CD14-positive monocyte (primary cell): ENCODE results near the gene SPATA13. TPM values are rescaled to one million over a fixed set of nuclear protein-coding genes. Genes with fewer than 3 reads are reported as not detected.
"Not testable (repeated sequence)": the region's sequence is repeated elsewhere in the genome, so short reads cannot be mapped to it uniquely, and the experiment has no call there.

Source experiments
- DNase-seq, 3 donors: peaks; one replicate each; pipeline ENCODE4 v3.0.0-alpha.2; 2011 to 2022
- H2AFZ ChIP-seq: 2 replicates; pipeline ENCODE4 v1.6.0; 2012; ENCODE audit warnings: mild to moderate bottlenecking, low read depth, low read length, inconsistent platforms; ENCODE audit not compliant: insufficient read depth, poor library complexity, severe bottlenecking
- H3K27ac ChIP-seq, 2 donors: 1 replicate in 1 of 2; 2 replicates in 1 of 2; pipeline ENCODE4 v1.5.1; 2012 to 2013; ENCODE audit warnings: low read length in 2 of 2, control low read depth in 1 of 2, inconsistent platforms in 1 of 2, low read depth in 1 of 2, mild to moderate bottlenecking in 1 of 2
- H3K27me3 ChIP-seq, 2 donors: one replicate each; pipeline versions ENCODE4 v1.6.0 to v1.6.1; 2011 to 2013; ENCODE audit warnings: low read length in 2 of 2; ENCODE audit not compliant: control insufficient read depth in 2 of 2, insufficient read depth in 2 of 2
- H3K36me3 ChIP-seq, 2 donors: replicated peaks in 1 of 2; 1 replicate in 1 of 2; 2 replicates in 1 of 2; pipeline versions ENCODE4 v1.5.1 to v1.6.1; 2012 to 2013; ENCODE audit warnings: low read length in 2 of 2, control low read depth in 1 of 2, inconsistent platforms in 1 of 2, mild to moderate bottlenecking in 1 of 2; ENCODE audit not compliant: insufficient read depth in 2 of 2, control insufficient read depth in 1 of 2
- H3K4me1 ChIP-seq, 2 donors: 1 replicate in 1 of 2; 2 replicates in 1 of 2; pipeline versions ENCODE4 v1.5.1 to v1.6.1; 2012 to 2013; ENCODE audit warnings: low read length in 2 of 2, control low read depth in 1 of 2, inconsistent platforms in 1 of 2, mild to moderate bottlenecking in 1 of 2, moderate library complexity in 1 of 2; ENCODE audit not compliant: insufficient read depth in 2 of 2, control insufficient read depth in 1 of 2
- H3K4me2 ChIP-seq: replicated peaks from 2 replicates; pipeline ENCODE3; 2012; ENCODE audit warnings: low read length, moderate library complexity, mild to moderate bottlenecking; ENCODE audit not compliant: poor library complexity, severe bottlenecking; ENCODE audit errors: extremely low read depth
- H3K4me3 ChIP-seq, 3 experiments: fragments of 200-600 bp in 1 of 3; sonication (generic) in 1 of 3; replicated peaks in 1 of 3; 1 replicate in 2 of 3; 2 replicates in 1 of 3; pipeline ENCODE4 v1.5.1; 2011 to 2013; ENCODE audit warnings: low read length in 3 of 3, mild to moderate bottlenecking in 3 of 3, control low read depth in 2 of 3, low read depth in 2 of 3, inconsistent platforms in 1 of 3, moderate library complexity in 1 of 3
- H3K79me2 ChIP-seq: 2 replicates; pipeline ENCODE4 v1.6.0; 2012; ENCODE audit warnings: mild to moderate bottlenecking, control low read depth, inconsistent platforms, low read length, moderate library complexity; ENCODE audit not compliant: insufficient read depth
- H3K9ac ChIP-seq: 2 replicates; pipeline ENCODE4 v1.6.0; 2017; ENCODE audit warnings: low read length, mild to moderate bottlenecking; ENCODE audit not compliant: insufficient read depth, poor library complexity, severe bottlenecking
- H3K9me3 ChIP-seq, 2 donors: replicated peaks in 1 of 2; 1 replicate in 1 of 2; 2 replicates in 1 of 2; pipeline versions ENCODE4 v1.5.1 to v1.6.1; 2012 to 2013; ENCODE audit warnings: low read length in 2 of 2, control low read depth in 1 of 2; ENCODE audit not compliant: control insufficient read depth in 1 of 2, insufficient read depth in 1 of 2
- H4K20me1 ChIP-seq: 2 replicates; pipeline ENCODE4 v1.6.0; 2012; ENCODE audit warnings: mild to moderate bottlenecking, low read length, control low read depth, moderate library complexity; ENCODE audit not compliant: insufficient read depth
- H3K27ac Mint-ChIP-seq, 7 donors: one replicate each; pipeline ENCODE4 v1.8.0; 2020; ENCODE audit warnings: mild to moderate bottlenecking in 7 of 7, mixed read lengths in 7 of 7, moderate library complexity in 6 of 7, inconsistent platforms in 2 of 7
- H3K27me3 Mint-ChIP-seq, 3 donors: one replicate each; pipeline ENCODE4 v1.8.0; 2021 to 2022; ENCODE audit warnings: low read depth in 3 of 3, mild to moderate bottlenecking in 3 of 3, mixed read lengths in 3 of 3, moderate library complexity in 3 of 3, inconsistent platforms in 1 of 3
- H3K36me3 Mint-ChIP-seq, 2 donors: one replicate each; pipeline ENCODE4 v1.8.0; 2020; ENCODE audit warnings: mixed read lengths in 2 of 2, inconsistent platforms in 1 of 2, mild to moderate bottlenecking in 1 of 2
- H3K4me1 Mint-ChIP-seq: one replicate; pipeline ENCODE4 v1.8.0; 2020; ENCODE audit warnings: mild to moderate bottlenecking, mixed read lengths
- H3K4me3 Mint-ChIP-seq, 2 donors: one replicate each; pipeline ENCODE4 v1.8.0; 2020; ENCODE audit warnings: mild to moderate bottlenecking in 2 of 2, mixed read lengths in 2 of 2, moderate library complexity in 1 of 2
- H3K9me3 Mint-ChIP-seq, 7 donors: one replicate each; pipeline ENCODE4 v1.8.0; 2020 to 2022; ENCODE audit warnings: mixed read lengths in 7 of 7, mild to moderate bottlenecking in 6 of 7, moderate library complexity in 6 of 7, inconsistent platforms in 2 of 7
- CTCF ChIP-seq: fragments of 200-600 bp; IDR thresholded peaks from one replicate; pipeline ENCODE4 v1.8.0; 2022; ENCODE audit warnings: antibody characterized with exemption, mild to moderate bottlenecking
- WGBS: methylation state at CpG from one replicate; pipeline ENCODE4 v1.1.5; 2013; ENCODE audit warnings: missing lambda C conversion rate; ENCODE audit not compliant: insufficient coverage; 5-methylcytosine and 5-hydroxymethylcytosine counted together
- intact Hi-C, 2 donors: fragments of 100-400 bp; cut with micrococcal nuclease; formaldehyde crosslinking; loops; one replicate each; pipeline versions ENCODE4 v1.15.0 to v1.15.1; 2023
- polyA plus RNA-seq, 3 donors: library from polyadenylated mRNA; depleted of rRNA in 1 of 3; unstranded in 2 of 3; stranded (reverse) in 1 of 3; fragments of 300-500 nt in 2 of 3; fragments of >200 nt in 1 of 3; fragmentation: Illumina TruSeq in 2 of 3; gene quantifications; 1 replicate in 2 of 3; 2 replicates in 1 of 3; pipeline ENCODE4 v1.2.3, GENCODE V29; 2012 to 2021

The SPATA13 gene
- polyA plus RNA-seq, 3 donors = 9.3 to 44.7 (median 11.6) TPM

GRCh38 chr13:24203811-24204210 is 43.3 kb downstream of the SPATA13 start:
- no peaks in the 10 kb centered on the region for H3K79me2 ChIP-seq
- H3K36me3 Mint-ChIP-seq = no peaks in the 10 kb centered on the region
- H3K4me2 ChIP-seq = peak overlapping the region; percentile 36
- no peak overlapping the region for H3K27ac Mint-ChIP-seq
- H3K4me3 Mint-ChIP-seq = peak overlapping the region; percentile 17 to 66
- H3K9ac ChIP-seq = no peak overlapping the region
- peak overlapping the region in 1 of 3 experiments; percentile 31 for H3K4me3 ChIP-seq
- DNase-seq = no peak
- H3K36me3 ChIP-seq = no peaks in the 10 kb centered on the region
- no peaks in the 10 kb centered on the region for H4K20me1 ChIP-seq
- peaks cover 20% of the 10 kb centered on the region for H3K4me1 Mint-ChIP-seq
- intact Hi-C loops = no loop called here
- H3K27ac ChIP-seq = no peak overlapping the region
- peak overlapping the region; percentile 60 for H2AFZ ChIP-seq
- no peaks in the 10 kb centered on the region for H3K9me3 ChIP-seq
- no CpG with 5 or more reads among the region's 1 CpG for WGBS
- H3K27me3 Mint-ChIP-seq = peaks cover 0 to 2% (median 0%) of the 10 kb centered on the region in 3 donors
- no peaks in the 10 kb centered on the region for H3K27me3 ChIP-seq
- TF ChIP-seq CTCF = no peak
- no peaks in the 10 kb centered on the region for H3K9me3 Mint-ChIP-seq
- H3K4me1 ChIP-seq = peaks cover 12 to 15% of the 10 kb centered on the region in 2 donors

- H3K9me3 Mint-ChIP-seq, DNase-seq, H3K9me3 ChIP-seq, H3K27ac Mint-ChIP-seq, H3K4me2 ChIP-seq, H3K36me3 Mint-ChIP-seq, H2AFZ ChIP-seq, H3K4me3 Mint-ChIP-seq, H3K4me3 ChIP-seq, H3K9ac ChIP-seq, H4K20me1 ChIP-seq, H3K36me3 ChIP-seq, H3K27me3 Mint-ChIP-seq, intact Hi-C loops, H3K79me2 ChIP-seq, H3K27me3 ChIP-seq, H3K27ac ChIP-seq: not testable (repeated sequence)
- H3K4me1 ChIP-seq = peaks cover 12 to 15% of the 10 kb centered on the region in 2 donors
- peaks cover 20% of the 10 kb centered on the region for H3K4me1 Mint-ChIP-seq
- WGBS = 86% methylated on average over 1 of the region's 1 CpG
Measured at GRCh38 chr13:24205076-24205475, 44.6 kb downstream of the SPATA13 start.
